ENCODE data around the gene MPRIP. TPM values are rescaled to one million over a fixed set of nuclear protein-coding genes. Genes with fewer than 3 reads are reported as not detected.
"Not testable (repeated sequence)": the region's sequence is repeated elsewhere in the genome, so short reads cannot be mapped to it uniquely, and the experiment has no call there.

MPRIP gene
- total RNA-seq, 2 experiments from 2014 or later = 206 to 209 TPM

- H3K4me1 Mint-ChIP-seq; H3K36me3 Mint-ChIP-seq; DNase-seq; CTCF ChIA-PET; H3K4me3 Mint-ChIP-seq; H3K27me3 Mint-ChIP-seq; H3K9me3 Mint-ChIP-seq (ENCODE audit: low read depth); ATAC-seq; H3K27ac Mint-ChIP-seq: not testable (repeated sequence)
Measured at GRCh38 chr17:17007891-17008290, 34.4 kb upstream of the MPRIP start.

- not testable (repeated sequence) for DNase-seq; H3K27ac Mint-ChIP-seq; H3K36me3 Mint-ChIP-seq; H3K27me3 Mint-ChIP-seq; ATAC-seq; H3K9me3 Mint-ChIP-seq (ENCODE audit: low read depth); H3K4me3 Mint-ChIP-seq; H3K4me1 Mint-ChIP-seq
- CTCF ChIA-PET = interaction anchor here (1.0 to 1.4 kb wide), 2 partner anchors 8 to 18 kb away, joined by 3 to 5 read pairs; no protein-coding TSS in a partner anchor
Measured at GRCh38 chr17:17008621-17009397, 33.4 kb upstream of the MPRIP start.

GRCh38 chr17:17009972-17010371, 32.3 kb upstream of the MPRIP start:
- CTCF ChIA-PET = not testable (repeated sequence)

DNA sequence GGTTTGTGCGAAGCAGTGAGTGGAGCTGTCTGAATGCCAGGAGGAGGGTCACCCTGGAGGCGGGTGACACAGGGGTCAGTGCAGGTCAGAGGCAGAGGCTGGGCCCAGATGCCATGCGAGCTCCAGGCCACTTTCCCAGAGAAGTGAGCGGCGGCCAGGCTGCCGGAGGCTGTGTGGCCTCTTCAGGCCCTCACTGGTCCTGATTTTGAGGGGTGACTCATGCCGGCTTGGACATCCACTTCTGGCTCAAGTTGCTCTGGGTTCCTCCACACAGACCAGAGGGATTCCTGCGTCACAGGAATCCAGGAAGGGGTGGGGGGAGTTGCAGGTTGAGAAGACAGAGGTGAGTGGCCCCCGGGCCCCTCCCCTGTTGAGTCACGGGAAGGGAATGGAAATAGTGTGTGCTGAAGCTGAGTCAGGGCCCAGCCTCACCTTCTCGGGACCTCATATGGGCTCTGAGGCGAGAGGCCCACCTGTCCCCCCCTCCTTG, 31.7 kb upstream of the MPRIP start:
- H3K9me3 Mint-ChIP-seq (ENCODE audit: low read depth); DNase-seq; H3K27me3 Mint-ChIP-seq; H3K4me1 Mint-ChIP-seq; H3K4me3 Mint-ChIP-seq; ATAC-seq; H3K36me3 Mint-ChIP-seq; CTCF ChIA-PET; H3K27ac Mint-ChIP-seq: not testable (repeated sequence)

More at GRCh38 chr17:17009972-17010371, 32.3 kb upstream of the MPRIP start:
- not testable (repeated sequence) for ATAC-seq; H3K9me3 Mint-ChIP-seq (ENCODE audit: low read depth); H3K4me3 Mint-ChIP-seq; H3K27me3 Mint-ChIP-seq; H3K4me1 Mint-ChIP-seq; DNase-seq; H3K27ac Mint-ChIP-seq; H3K36me3 Mint-ChIP-seq

DNA sequence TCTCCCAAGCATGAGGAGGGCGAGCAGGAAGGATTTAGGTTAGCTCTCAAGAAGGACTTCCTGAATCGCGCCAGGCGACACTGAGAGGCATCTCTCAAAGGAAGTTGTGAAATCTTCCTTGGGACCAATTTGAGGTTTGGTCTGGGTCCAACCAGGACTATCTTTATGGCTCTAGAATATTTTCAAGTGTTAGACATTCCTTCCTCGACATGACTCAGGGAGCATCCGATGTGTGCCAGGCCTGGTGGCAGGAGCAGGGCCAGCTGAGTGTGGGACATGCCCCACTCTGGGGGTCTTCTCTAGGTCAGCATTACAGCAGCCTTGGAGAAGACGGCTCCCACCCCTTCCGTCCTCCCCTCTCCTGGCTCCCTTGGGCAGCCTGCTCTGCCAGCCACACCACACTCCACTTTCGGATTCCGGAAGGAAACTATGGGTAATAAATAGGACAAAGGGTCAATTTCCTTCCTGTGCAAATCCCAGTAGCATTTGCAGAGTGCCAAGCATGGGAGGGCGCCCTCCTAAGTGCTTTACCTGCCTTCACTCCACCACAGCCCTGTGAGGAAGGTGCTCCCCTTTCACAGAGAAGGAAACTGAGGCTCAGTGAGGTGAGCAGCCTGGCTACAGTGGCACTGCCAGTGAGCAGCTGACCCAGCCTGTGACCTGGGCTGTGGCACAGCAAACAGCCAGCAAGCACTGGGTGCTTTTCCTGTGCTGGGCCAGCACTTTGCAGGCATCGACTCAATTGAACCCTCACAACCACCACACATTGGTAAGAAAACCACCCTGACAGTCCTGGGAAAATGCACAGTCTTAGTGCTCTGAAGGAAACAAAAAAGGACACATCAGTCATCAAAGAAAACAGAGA, 31.0 kb upstream of the MPRIP start:
- H3K36me3 Mint-ChIP-seq; H3K4me1 Mint-ChIP-seq; H3K27me3 Mint-ChIP-seq; H3K27ac Mint-ChIP-seq; CTCF ChIA-PET; DNase-seq; H3K9me3 Mint-ChIP-seq (ENCODE audit: low read depth); H3K4me3 Mint-ChIP-seq; ATAC-seq: not testable (repeated sequence)

DNA sequence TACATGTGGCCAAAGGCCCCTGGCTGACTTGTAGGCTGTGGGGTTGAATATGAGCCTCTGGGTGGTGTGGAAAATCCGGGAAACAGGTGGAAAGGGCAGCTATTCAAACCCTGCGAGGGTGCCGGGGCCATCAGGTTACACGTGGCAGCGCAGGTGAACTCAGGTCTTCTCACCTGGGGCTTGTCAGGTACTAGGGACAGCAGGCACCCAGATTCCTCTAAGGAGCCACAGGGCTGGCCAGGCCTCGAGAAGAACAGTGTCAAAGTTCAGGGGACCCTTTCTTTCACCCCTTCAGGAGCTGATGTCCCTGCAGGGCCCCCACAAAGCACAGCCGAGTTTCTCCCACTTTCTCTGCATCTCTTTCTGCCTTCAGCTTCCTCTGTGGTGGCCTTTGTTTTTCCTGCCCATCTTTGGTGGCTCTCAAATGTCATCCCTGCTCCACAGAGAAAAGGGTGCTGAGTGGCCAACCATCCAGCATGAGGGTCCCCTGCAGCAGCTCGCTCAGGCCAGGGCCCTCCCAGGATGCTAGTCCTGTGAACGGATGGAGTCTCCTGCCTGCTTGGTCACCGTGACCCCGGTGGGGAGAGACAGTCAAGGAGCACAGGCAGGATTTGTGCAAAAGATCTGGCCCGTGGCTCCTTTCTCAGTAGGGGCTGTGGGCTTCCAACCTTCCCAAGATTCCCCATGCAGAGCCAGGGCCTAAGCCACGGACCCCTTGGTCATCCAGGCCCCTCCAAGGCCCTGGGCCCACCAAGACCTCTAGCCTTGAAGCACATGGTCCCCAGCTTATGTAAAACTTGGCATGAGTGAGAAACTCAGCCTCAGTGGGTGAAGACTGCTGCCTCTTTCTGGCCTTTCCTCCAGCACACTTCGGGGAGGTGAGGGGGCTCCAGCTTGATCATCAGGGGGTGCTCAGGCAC, 28.2 kb upstream of the MPRIP start:
- CTCF ChIA-PET; H3K9me3 Mint-ChIP-seq (ENCODE audit: low read depth); H3K4me3 Mint-ChIP-seq; H3K27me3 Mint-ChIP-seq; DNase-seq; ATAC-seq; H3K27ac Mint-ChIP-seq; H3K36me3 Mint-ChIP-seq: not testable (repeated sequence)
- peaks cover 21% of the 10 kb centered on the region for H3K4me1 Mint-ChIP-seq

- H3K36me3 Mint-ChIP-seq; CTCF ChIA-PET; H3K27me3 Mint-ChIP-seq; DNase-seq; H3K4me3 Mint-ChIP-seq; H3K27ac Mint-ChIP-seq; H3K9me3 Mint-ChIP-seq (ENCODE audit: low read depth); ATAC-seq: not testable (repeated sequence)
- H3K4me1 Mint-ChIP-seq = peaks cover 21% of the 10 kb centered on the region
Measured at GRCh38 chr17:17014748-17015124, 27.5 kb upstream of the MPRIP start.

DNA sequence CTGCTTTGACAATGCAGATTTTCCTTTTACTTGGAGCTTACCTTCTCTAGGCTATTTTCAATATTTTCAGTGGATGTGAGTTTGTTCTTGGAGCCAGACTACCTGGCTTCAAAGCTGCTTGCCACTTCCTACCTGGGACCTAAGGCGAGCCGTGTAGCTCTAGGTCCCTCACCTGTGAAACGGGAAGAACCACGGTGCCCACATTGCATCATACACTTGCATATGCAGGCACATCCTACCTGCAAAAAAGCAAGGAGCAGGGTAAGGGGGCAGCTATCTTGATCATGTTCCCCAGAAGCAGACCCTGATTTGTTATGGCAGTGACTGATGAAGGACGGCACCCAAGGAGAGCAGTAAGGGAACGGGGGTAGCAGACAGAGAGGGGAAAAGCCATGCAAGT, 27.0 kb upstream of the MPRIP start:
- Mint-ChIP-seq H3K4me3 (no peak overlapping the region), H3K27ac (no peak overlapping the region), H3K36me3 (no peaks in the 10 kb centered on the region), H3K4me1 (peaks cover 21% of the 10 kb centered on the region), H3K9me3 (ENCODE audit: low read depth) (no peaks in the 10 kb centered on the region), H3K27me3 (peaks cover 2% of the 10 kb centered on the region)
- DNase-seq (no peak), ATAC-seq (no peak)
- CTCF ChIA-PET = no interaction called here

DNA sequence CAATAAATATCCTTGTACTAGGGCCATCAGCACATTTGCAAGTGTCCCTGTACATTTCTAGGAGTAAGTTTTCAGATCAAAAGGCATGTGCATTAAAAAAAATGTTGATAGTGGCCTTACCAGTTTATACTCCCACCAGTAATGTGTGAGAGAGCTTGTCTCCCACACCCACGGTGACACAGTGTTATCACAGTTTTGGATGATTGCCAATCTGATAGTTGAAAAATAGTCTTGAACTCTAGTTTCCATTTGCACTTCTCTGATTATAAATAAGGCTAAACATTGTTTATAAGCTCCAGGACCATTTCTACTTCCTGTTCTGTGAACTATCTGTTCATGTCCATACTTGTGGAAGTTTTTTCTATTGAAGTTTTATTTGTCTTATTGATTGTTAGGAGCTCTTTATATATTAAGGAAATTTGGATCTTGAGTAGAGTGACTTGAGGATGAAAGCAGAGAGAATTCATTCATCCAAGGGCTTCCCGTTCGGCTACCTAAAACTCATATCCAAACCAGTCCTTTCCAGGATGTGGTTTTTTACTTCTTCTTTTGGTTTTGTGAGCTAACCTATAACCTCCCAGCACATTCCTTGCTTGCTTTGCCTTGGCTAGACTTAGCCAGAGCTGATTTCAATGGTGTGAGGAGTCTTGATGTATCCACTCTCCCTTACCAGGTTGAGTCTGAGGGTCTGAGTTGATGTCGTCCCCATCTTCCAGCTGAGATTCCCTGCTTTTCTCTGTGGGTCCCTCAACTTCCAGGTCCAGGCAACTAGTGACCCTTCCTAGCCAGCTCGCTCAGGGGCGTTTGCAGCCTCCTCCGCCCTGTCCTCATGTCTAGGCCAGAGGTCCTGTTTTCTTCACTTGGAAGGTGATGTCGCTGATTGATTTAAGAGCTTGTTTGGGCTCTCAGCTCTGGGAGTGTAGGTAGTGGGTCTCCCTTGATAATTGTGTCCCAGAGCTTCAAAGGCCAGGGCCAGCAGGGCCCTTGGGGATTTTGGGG, 25.8 kb upstream of the MPRIP start:
- not testable (repeated sequence) for DNase-seq; H3K9me3 Mint-ChIP-seq (ENCODE audit: low read depth); H3K4me3 Mint-ChIP-seq; H3K27me3 Mint-ChIP-seq; H3K36me3 Mint-ChIP-seq
- ATAC-seq = peak; percentile 35
- H3K27ac Mint-ChIP-seq = peak overlapping the region; percentile 7
- peaks cover 21% of the 10 kb centered on the region for H3K4me1 Mint-ChIP-seq
- CTCF ChIA-PET = interaction anchor here (0.8 kb wide), 1 partner anchor 253 kb away, joined by 3 read pairs; no protein-coding TSS in a partner anchor

DNA sequence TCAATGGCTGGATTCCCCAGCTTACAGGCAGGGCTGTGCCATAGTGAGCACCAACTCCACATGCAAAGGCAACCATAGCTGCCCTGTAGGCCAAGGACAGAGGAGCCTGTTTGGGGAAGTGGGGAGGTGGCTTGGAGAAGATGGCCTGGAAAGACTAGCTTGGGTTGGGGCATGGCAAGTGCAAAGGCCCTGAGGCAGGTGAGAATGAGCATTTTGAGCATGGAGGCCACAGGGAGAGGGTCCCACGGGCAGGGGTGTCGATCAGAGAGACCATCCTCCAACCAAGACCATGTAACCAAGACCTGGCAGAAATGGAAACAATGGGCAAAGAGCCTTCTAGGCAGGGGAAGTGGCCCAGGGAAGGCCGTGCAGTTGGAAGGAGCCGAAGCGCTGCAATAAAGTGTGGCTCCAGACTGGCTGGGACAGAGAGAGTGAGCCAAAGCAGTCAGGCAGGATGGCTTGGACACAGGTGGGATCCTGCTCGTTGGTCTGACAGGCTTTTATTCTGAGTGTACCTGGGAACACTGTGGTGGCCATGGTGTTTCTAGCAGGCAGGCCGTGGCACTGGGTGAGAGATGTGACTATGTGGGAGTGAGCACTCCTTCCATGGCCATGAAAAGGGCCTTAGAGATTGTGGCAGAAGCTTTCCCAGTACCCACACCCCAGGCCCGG, 24.8 kb upstream of the MPRIP start:
- Mint-ChIP-seq H3K4me1 (peaks cover 21% of the 10 kb centered on the region), H3K27me3 (peaks cover 1% of the 10 kb centered on the region), H3K4me3 (no peak overlapping the region), H3K27ac (no peak overlapping the region), H3K36me3 (no peaks in the 10 kb centered on the region), H3K9me3 (ENCODE audit: low read depth) (no peaks in the 10 kb centered on the region)
- ATAC-seq = no peak
- DNase-seq = no peak
- CTCF ChIA-PET = no interaction called here

GRCh38 chr17:17018021-17018441, 24.2 kb upstream of the MPRIP start:
- DNase-seq = no peak
- CTCF ChIA-PET = no interaction called here

More at GRCh38 chr17:17018021-17018441, 24.2 kb upstream of the MPRIP start:
- Mint-ChIP-seq H3K4me1 (peaks cover 21% of the 10 kb centered on the region), H3K27me3 (no peaks in the 10 kb centered on the region), H3K27ac (no peak overlapping the region), H3K36me3 (no peaks in the 10 kb centered on the region), H3K9me3 (ENCODE audit: low read depth) (no peaks in the 10 kb centered on the region), H3K4me3 (no peak overlapping the region)
- ATAC-seq = no peak

Data from activated CD8-positive, alpha-beta memory T cell treated with anti-CD3 and anti-CD28 coated beads, Interleukin-2, amount 10 ng/mL, durations not matched to agents 7 days and 5 days (primary cell).